HG03520 (cell line): Measurements from ENCODE around the gene SLC22A23.

Source experiments
- ATAC-seq: cut with Tn5 transposase; IDR thresholded peaks from one replicate; pipeline ENCODE4 v1.9.1; 2021; ENCODE audit warnings: mild to moderate bottlenecking, moderate library complexity; ENCODE audit not compliant: unreplicated experiment

The SLC22A23 gene

DNA sequence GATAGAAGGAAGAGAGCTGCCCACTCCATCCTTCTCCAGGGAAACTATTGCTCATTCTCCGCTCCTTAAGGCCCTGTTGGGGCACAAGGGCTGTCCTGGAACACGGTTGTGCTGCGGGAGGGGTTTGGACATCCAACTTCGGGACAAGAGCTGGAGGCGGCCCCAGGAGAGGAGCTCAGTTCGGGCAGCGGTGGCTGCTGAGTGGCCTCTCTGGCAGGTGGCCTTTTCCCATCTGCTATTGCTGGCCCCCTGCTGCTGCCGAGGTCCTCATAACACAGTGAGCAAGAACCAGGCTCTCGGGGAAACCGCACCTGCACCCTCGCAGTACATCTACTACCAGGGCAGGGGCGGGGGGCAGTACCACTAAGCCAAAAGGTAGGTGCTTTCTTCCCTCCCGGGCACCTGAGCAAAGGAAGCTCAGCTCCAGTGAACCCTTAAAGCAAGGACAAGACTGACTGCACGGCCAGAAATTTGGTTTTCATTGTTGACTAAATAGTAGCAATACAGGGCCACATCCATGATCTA is 134.4 kb downstream of the SLC22A23 start:
- no peak for ATAC-seq

DNA sequence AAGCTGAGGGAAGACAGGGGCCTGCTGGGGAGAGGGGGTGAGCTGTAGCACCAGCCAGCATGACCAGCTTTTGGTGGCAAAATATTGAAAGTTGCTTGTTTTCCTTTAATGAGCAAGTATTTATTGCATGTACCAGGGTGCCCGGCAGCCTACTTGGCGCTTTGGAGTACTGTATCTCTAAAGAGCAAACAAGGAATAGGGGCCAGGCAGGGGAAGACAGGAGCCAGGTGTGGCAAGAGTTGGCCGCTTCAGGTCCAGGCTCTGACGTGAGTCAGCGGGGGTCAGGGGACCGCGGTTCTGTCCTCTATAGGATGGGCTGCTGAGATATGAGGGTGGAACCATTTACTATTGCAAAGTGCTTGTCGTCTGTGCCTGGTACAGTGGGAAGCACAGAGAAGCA is 135.0 kb downstream of the SLC22A23 start:
- no peak for ATAC-seq

DNA sequence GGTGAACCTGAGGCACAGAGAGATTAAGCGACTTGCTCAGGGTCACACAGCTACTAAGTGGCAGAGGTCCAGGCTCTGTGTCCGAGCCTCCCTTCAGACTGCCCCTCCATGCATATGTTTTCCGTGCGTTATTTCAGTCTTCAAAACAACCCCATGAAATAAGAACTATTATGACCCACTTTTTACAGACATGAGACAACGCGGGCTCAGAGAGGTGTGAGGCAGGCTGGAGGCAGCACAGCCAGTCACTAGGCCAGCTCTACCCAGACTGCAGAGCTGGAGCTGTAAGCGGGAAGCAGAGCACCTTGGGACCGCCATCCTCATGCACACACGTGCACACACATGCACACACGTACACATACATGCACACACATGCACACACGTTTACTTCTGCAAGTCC is 135.8 kb downstream of the SLC22A23 start:
- no peak for ATAC-seq

DNA sequence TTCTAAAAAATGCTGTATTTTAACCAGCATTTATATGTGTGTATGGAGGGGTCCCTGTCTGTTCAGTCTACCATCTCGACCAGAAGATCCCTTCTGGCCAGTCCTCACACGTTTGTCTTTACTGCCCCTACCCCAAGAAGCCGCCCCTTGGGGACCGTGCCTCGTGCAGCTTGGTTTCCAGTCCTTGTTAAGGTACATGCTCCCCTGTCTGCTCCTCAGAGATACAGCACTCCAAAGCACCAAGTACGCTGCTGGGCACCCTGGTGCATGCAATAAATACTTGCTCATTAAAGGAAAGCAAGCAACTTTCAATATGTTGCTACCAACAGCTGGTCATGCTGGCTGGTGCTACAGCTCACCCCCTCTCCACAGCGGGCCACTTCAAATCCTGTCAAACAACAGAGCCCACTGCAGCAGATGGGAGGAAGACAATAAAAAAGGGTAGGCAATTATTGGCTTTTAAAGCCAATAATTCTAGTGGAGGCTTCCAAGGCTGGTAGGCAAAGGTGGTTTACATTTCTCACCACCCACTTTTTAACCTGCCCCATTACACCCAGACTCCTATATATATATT is 136.5 kb downstream of the SLC22A23 start:
- no peak for ATAC-seq

DNA sequence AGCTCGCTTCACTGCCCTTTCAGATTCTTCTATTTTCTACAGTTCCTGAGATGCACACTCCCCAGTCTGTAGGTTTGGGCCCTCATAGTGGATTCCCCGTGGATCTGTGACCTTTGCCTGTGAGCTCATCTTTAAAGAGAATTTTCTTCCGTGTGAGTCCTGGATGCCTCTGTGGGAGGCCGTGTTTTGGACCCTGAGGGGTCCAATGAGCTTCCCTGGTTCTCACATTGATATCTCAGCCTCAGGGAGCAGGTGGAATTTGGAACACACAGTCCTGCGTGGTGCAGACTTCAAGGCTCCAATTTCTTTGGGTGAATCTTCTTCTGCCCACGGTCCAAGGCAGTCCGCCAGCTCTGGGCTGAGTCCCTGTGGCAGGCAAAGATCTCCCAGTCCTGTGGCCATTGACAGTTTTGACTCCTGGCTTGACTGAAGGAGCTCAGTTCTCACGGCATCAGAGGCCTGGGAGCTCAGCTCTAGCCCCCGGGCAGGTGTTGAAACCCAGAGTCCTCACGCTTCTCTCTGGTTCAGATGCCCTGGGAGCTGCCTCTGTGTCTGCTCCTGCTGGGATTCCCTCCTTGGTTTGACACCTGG is 137.1 kb downstream of the SLC22A23 start:
- ATAC-seq, result no peak

DNA sequence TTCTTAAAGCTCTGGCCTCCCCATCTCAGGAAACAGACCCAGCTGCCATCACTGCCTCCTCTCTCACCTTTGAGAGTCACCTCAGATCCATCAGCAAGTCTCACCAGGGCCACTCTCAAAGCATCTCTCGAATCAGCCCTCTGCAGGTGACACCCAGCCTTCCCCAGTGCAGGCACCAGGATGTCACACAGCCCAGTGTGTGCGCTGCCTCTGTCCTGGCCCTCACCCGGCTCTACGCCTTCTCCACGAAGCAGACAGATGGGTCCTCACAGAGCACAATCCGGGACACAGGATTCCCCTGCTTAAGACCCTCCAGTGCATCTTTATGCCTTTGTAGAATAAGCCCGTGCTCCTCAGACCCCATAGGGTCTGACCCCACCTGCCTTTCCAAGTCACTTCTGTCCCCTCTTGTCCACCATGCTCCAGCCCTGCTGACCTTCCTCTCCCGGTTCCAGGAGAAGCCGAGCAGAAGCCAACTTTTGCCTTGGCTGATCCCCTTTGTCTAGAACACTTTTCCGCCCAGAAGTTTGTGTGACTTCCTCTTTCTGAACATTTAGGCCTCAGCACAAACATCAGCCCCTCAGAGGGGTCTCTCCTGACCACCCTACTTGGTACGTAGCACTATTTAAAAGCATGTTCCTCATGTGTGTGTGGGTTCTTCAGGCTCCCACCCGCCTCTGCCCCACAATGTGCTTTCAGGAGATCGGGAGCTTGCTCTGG is 137.9 kb downstream of the SLC22A23 start:
- ATAC-seq, result no peak

DNA sequence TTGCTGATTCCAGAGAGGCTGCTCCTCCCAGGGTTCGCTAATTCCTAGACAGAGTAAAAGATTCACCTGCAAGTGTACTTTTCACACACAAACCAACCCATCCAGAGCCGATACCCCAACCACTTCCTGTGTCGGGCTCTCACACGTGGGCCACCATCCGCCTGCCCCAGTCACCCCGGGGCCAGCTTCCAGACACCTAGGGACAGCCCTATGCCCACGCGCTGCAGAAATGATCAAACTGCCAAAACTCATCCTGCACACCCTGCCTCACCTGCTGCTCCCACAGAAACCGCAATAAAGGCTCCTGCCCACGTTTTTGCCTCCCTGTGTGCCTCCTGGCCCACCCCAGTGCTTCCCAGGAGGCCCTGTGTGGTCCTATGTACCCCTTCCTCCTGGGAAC is 138.6 kb downstream of the SLC22A23 start:
- ATAC-seq, result no peak

DNA sequence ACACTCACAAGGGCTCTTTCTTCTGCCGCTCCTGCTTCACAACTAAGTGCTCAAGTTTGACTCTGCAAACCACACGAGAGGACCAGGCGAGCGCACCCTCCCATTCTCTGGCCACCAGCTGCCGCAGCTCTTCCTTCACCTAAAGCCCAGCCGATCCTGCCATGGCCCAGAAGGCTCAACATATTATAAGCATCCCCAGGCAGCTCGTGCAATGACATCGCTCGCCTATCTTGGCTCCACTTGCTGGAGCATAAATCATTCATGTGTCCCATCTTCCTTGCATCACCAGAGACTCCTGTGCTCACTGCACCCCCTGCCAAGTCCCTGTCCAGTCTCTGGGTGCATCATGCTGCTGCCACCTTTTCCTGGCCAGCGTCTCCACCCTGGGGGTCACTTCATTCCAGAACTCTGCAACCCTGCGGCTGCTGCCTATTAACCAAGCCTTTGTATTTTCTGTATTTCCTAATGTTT is 139.1 kb downstream of the SLC22A23 start:
- no peak for ATAC-seq

DNA sequence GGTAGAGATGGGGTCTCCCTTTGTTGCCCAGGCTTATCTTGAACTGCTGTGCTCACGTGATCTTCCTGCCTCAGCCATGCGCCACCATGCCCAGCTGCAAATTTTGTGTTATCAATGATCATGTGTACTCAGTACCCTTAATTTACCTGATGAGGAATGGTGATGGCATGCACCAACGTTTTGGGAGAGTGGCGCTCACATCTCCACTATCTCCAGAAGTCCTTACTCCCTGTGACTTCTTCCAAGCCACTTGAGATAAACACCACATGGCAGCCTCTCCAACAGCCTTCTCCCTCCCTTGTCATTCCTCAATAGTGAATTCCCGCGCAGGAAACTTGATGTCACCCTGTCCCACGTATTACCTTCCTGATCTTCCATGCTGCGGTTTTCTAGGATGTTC is 140.0 kb downstream of the SLC22A23 start:
- ATAC-seq, result no peak

DNA sequence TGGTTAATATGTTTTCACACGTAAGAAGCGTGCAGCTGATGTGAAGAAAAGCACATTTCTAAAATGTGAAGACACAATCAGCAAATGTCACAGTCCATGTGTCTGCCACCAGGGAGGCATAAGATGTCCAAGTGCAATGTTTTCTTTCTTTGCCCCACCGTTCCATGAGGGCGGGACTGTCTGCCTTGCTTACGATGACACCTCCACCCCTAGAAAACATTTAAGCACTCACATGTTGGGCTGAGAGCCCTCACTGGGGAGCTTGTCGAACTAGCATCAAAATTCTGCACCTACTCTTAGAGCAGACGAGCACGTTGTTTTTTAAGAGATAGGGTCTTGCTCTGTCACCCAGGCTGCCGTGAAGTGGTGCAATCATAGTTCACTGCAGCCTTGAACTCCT is 140.5 kb downstream of the SLC22A23 start:
- ATAC-seq, result no peak

DNA sequence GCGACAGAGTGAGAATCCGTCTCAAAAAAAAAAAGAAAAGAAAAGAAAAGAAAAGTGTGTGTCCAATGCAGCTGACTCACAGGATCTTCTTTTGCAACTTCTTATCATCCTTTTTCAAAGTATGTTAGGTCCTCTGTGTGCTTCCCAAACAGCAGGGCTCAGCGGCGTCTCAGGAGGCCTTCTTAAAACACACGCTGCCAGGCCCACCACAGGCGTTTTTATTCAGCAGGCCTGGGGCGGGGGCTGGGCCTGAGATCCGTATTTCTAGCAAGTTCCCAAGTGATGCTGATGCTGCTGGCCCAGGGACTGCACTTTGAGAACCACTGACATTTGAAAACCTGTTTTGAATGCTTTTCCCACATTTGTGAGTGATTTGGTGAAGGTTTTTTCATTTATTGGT is 141.0 kb downstream of the SLC22A23 start:
- no peak for ATAC-seq

DNA sequence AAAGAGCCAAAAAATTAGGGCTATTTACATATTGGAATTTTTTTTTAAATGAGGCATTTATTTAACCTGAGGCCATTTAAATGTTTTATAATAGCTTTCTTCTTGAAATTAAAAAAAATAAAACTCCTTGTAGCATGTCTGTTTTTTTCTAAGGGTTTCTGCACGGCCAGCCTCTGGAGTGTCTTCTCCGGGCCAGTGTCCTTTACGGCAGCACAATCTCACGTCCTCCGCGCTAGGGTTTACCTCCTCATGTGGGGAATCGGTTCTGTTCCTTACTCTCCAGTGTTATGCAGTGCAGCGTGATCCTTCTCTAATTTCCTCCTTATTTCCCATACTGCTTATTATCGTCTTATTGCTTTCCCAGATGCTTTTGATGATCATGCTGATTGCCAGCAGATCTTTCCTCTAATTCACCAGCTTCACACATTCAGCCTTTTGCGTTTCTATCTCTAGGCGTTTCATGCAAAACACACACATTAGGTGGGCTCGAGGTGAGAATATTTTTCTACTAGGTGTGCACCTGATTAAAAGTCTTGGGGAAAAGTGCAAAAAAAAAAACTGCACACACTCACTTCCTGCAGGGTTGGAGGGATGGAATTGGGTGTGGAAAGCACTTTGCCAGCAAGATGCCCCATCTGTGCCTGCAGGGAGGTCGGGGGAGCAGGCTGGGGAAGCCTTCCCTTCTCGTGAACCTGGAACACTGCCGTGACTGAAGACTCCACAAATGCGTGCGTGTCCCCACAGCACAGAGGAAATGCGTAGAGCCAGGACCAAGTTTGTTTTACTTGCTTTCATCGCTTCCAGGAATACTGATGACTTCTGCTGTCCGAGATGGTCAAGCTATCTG is 142.0 kb downstream of the SLC22A23 start:
- ATAC-seq, result no peak

DNA sequence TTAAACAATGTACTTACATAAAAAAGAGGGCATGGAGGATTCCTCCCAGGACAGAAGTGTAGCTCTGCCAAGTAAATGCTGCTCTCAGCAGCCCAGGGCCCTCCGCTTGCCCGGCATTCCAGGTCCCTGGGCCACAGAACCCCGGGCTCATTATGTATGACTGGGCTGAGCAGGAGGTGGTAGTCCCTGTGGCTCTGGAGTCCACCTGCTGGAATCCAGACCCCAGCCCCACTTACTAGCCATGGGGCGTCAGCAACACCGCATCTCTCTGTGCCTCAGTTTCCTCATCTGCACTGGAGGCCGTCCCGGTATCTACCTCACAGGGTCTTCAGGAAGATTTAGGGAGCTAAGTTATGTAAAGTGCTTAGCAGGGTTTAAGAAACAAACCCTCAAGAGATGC is 142.7 kb downstream of the SLC22A23 start:
- no peak for ATAC-seq

DNA sequence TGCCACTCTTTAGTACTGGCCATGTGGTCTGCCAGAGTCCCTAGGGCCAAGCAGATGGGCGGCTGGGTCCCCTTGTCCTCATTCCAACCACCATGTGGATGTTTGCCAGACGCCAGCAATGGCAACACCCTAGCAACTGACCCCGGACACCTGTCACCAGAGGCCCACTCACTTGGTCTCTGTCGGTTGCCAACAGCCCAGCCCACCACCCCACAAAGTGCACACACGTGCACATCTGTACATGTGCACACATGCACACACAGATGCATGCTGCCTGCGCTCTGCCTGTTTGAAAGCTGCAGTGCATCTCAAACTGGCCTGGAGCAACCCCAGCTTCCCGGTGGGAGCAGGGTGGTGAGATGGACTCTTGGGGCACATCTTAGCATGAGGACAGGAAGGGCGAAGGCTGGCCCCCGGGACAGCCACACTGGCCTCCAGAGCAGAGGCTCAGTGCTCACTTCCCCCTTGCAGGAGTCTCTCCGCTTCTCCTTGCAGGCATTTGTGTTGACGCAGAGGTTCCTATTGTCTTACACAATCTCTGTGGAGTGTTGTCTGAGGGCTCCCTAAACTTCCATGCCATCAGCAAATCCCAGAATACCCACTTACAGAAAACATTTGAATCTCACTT is 144.1 kb downstream of the SLC22A23 start:
- ATAC-seq, result no peak

DNA sequence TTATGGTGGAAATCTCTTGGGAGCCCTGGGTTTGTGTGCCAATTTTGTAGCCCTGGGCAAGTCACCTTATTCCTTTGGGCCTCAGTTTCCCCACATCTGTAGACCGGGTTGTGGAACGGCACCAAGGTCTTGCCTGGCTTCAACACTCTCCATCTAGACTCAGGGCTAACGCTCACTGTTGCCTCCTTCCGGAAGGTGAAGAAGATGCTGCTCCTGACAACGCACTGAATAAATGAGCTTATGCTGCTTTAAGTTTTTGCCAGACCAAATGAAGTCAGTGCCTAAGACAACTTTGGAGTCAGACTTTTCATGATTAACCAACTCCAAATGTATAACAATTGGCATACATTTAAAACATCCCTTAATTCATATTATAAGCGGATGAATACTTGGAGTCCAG is 145.0 kb downstream of the SLC22A23 start:
- ATAC-seq, result no peak

DNA sequence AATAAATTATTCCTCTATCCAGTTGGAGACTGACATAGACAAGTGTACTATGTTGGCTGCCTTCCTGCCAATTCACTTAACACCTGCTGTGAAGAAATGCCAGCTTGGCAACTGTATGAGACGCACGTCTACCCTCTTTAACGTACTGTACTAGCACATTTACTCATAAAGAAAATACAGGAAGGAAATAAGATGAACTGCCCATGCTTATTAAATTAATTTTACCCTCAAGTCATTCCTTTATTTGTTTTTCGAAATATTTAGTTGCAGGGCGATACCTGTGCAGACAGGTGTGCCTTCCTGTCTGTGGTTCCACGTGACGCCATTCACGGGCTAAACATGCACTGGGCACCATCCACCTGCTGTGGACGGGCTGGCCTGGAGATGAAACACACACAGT is 146.1 kb downstream of the SLC22A23 start:
- ATAC-seq, result no peak

DNA sequence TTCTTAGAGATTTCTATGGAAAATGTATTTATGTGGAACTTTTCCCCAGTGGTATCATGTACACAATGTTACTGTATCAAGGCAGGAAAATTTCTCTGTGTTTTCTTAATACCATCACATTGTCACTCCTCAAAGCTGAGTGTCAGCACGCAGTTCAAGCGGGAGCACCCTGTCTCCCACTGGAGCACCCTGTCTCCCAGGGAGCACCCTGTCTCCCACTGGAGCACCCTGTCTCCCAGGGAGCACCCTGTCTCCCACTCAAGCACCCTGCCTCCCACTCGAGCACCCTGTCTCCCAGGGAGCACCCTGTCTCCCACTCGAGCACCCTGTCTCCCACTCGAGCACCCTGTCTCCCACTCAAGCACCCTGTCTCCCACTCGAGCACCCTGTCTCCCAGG is 146.8 kb downstream of the SLC22A23 start:
- ATAC-seq, result no peak

DNA sequence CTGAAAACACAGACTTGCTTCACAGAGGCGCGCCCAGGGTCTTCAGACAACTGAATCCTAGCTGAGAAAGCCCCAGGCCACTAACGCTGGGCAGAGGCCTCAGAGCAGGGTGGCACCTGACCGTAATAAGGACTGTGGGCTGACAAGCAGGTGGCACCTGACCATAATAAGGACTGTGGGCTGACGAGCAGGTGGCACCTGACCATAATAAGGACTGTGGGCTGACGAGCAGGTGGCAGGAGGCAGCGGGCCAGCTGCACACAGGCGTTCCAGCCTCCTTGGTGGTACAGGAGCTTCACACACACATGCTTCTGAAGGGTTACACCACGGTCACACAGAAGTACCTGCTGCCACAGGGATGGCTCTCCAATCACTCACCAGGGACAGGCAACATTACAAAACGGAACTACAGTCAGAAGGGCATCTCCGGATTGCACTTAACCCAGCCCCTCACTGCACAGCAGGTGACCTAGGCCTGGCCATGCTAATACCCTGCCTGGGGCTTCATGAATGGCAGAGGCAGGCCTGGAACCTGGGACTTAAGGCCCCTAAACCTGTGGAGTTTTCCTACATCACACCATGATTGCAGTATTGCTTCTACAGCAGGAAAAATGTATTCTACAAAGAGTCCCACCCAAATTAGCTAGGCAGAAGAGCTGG is 147.3 kb downstream of the SLC22A23 start:
- no peak for ATAC-seq

DNA sequence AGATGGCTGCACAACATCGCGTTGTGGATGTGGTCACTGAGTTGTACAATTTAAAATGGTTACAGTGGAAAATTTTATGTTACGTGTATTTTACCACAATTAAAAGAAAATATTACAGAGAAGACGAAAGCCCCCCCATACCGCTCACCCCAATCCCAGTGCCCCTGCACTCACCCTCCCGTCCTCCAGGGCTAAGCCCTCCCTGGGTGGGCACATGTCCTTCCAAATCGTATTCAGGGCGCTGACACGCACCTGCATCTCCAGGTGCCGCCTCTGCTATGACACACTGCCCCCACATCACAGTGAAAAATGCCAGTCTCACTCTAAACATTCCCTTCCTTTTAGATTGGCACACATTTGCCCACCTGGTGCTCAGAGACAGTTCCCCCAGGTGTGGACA is 148.7 kb downstream of the SLC22A23 start:
- no peak for ATAC-seq

DNA sequence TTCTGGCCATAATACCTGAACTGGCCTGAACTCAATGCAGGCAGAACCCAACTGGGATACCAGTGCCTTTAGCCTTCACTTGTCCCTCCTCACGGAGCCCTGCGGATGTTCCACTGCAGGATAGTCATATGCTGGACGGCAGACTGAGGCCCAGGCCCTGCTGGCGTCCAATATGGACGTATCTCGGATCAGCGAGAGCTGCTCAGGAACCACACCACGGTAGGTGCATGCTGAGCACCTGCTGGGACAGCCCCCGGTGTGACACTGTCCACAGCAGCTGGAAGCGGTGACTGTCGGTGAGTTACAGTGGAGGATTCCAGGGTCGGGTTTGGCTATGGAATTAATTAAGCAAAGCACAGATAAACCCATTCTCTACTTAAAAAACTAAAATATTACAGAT is 149.4 kb downstream of the SLC22A23 start:
- ATAC-seq, result no peak
